Kidney tubule cell (primary cell): ENCODE data around the gene OR5L2.
"Not testable (repeated sequence)": the region's sequence is repeated elsewhere in the genome, so short reads cannot be mapped to it uniquely, and the experiment has no call there.

Experiments
- DNase-seq: peaks from one replicate; pipeline ENCODE4 v3.0.0-alpha.2; 2018; ENCODE audit warnings: low spot score

Gene OR5L2

GRCh38 chr11:55826919-55827318 lies at the start of gene OR5L2:
Gene OR5L2 (plus strand): TSS chr11:55827219. CDS start chr11:55827219, 0 bp downstream.
- DNase-seq = no peak

- no peak for DNase-seq
Observed at GRCh38 chr11:55791606-55792005, 35.4 kb upstream of the OR5L2 start.

GRCh38 chr11:55793321-55793720 lies 33.7 kb upstream of the OR5L2 start:
- DNase-seq = no peak

- DNase-seq = no peak
Observed at GRCh38 chr11:55795256-55795655, 31.8 kb upstream of the OR5L2 start, which contains the start of gene OR5D14. Gene OR5D14 (plus strand): TSS chr11:55795556. CDS start chr11:55795556, 0 bp downstream.

GRCh38 chr11:55806248-55806647 lies 20.8 kb upstream of the OR5L2 start:
- no peak for DNase-seq

GRCh38 chr11:55811067-55811466 lies 16.0 kb upstream of the OR5L2 start, which contains the start of gene OR5L1:
Gene OR5L1 (plus strand): TSS chr11:55811367. CDS start chr11:55811467, 100 bp downstream.
- no peak for DNase-seq

- DNase-seq = no peak
Observed at GRCh38 chr11:55819330-55819729, 7.7 kb upstream of the OR5L2 start, which contains the start of gene OR5D18. Gene OR5D18 (plus strand): TSS chr11:55819630. CDS start chr11:55819630, 0 bp downstream.

GRCh38 chr11:55838452-55838851 lies 11.4 kb downstream of the OR5L2 start, which contains the start of gene OR5D16:
Gene OR5D16 (plus strand): TSS chr11:55838752. CDS start chr11:55838752, 0 bp downstream.
- no peak for DNase-seq

- no peak for DNase-seq
Observed at GRCh38 chr11:55847453-55847852, 20.4 kb downstream of the OR5L2 start.

- DNase-seq = no peak
Observed at GRCh38 chr11:55849037-55849436, 22.0 kb downstream of the OR5L2 start.

- no peak for DNase-seq
Observed at GRCh38 chr11:55852141-55852540, 25.1 kb downstream of the OR5L2 start.

- no peak for DNase-seq
Observed at GRCh38 chr11:55854704-55855103, 27.7 kb downstream of the OR5L2 start.

- not testable (repeated sequence) for DNase-seq
Observed at GRCh38 chr11:55867354-55867753, 40.3 kb downstream of the OR5L2 start.

GRCh38 chr11:55872731-55873130 lies 45.7 kb downstream of the OR5L2 start:
- not testable (repeated sequence) for DNase-seq

GRCh38 chr11:55873146-55873545 lies 46.1 kb downstream of the OR5L2 start:
- DNase-seq = not testable (repeated sequence)
